Putamen (tissue), 1 donor: ENCODE data around the gene PEPD.

ENCODE experiments used
- DNase-seq: peaks from one replicate; pipeline ENCODE4 v3.0.0-alpha.2; 2016; ENCODE audit warnings: low spot score

The PEPD gene

GRCh38 chr19:33511346-33511745 lies 10.2 kb downstream of the PEPD start:
- peak; percentile 21 for DNase-seq

- DNase-seq = no peak
These were observed 11.0 kb downstream of the PEPD start for GRCh38 chr19:33510462-33511194.

GRCh38 chr19:33509774-33510173 lies 11.8 kb downstream of the PEPD start:
- no peak for DNase-seq

- no peak for DNase-seq
These were observed 12.5 kb downstream of the PEPD start for GRCh38 chr19:33508941-33509614.

GRCh38 chr19:33508431-33508830 lies 13.2 kb downstream of the PEPD start:
- DNase-seq = no peak

GRCh38 chr19:33508009-33508408 lies 13.6 kb downstream of the PEPD start:
- DNase-seq = no peak

- no peak for DNase-seq
These were observed 14.3 kb downstream of the PEPD start for GRCh38 chr19:33507021-33507956.

GRCh38 chr19:33506498-33506897 lies 15.1 kb downstream of the PEPD start:
- DNase-seq = no peak

- no peak for DNase-seq
These were observed 15.8 kb downstream of the PEPD start for GRCh38 chr19:33505823-33506222.

GRCh38 chr19:33505148-33505547 lies 16.4 kb downstream of the PEPD start:
- no peak for DNase-seq

- DNase-seq = no peak
These were observed 17.5 kb downstream of the PEPD start for GRCh38 chr19:33504058-33504444.

GRCh38 chr19:33503433-33504057 lies 18.0 kb downstream of the PEPD start:
- DNase-seq = no peak

GRCh38 chr19:33503030-33503429 lies 18.6 kb downstream of the PEPD start:
- DNase-seq = no peak

GRCh38 chr19:33502521-33502920 lies 19.1 kb downstream of the PEPD start:
- DNase-seq = no peak

GRCh38 chr19:33501693-33502356 lies 19.8 kb downstream of the PEPD start:
- no peak for DNase-seq

- DNase-seq = no peak
These were observed 20.6 kb downstream of the PEPD start for GRCh38 chr19:33500991-33501390.

- DNase-seq = no peak
These were observed 21.0 kb downstream of the PEPD start for GRCh38 chr19:33500586-33500985.

- no peak for DNase-seq
These were observed 21.7 kb downstream of the PEPD start for GRCh38 chr19:33499671-33500506.

GRCh38 chr19:33499248-33499647 lies 22.3 kb downstream of the PEPD start:
- no peak for DNase-seq

- DNase-seq = no peak
These were observed 23.1 kb downstream of the PEPD start for GRCh38 chr19:33498391-33499000.
